GM12872 (cell line): ENCODE results near the gene PUS1.

Experiments
- TF ChIP-seq, protein P1 (sequence below): IDR thresholded peaks from 3 replicates; pipeline ENCODE4 v1.5.1; 2011; ENCODE audit warnings: low read depth, mild to moderate bottlenecking, low read length, moderate library complexity; ENCODE audit not compliant: insufficient read depth

PUS1 gene

DNA sequence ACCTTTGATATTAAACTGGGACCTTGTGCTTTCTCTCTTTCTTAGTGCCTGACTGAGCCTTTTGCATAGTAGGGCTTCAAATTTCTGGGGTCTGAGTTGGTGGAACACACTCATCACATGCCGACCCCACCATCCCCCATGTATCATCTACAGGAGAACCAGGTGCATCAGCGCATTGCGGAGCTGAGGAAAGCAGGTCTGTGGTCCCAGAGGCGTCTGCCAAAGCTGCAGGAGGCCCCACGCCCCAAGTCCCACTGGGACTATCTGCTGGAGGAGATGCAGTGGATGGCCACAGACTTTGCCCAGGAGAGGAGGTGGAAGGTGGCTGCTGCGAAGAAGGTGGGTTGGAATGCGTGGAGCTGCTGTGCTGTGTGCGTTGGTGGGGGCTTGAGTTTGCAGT, 58.5 kb downstream of the PUS1 start:
- TF ChIP-seq, protein P1, sequence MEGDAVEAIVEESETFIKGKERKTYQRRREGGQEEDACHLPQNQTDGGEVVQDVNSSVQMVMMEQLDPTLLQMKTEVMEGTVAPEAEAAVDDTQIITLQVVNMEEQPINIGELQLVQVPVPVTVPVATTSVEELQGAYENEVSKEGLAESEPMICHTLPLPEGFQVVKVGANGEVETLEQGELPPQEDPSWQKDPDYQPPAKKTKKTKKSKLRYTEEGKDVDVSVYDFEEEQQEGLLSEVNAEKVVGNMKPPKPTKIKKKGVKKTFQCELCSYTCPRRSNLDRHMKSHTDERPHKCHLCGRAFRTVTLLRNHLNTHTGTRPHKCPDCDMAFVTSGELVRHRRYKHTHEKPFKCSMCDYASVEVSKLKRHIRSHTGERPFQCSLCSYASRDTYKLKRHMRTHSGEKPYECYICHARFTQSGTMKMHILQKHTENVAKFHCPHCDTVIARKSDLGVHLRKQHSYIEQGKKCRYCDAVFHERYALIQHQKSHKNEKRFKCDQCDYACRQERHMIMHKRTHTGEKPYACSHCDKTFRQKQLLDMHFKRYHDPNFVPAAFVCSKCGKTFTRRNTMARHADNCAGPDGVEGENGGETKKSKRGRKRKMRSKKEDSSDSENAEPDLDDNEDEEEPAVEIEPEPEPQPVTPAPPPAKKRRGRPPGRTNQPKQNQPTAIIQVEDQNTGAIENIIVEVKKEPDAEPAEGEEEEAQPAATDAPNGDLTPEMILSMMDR: no peak

DNA sequence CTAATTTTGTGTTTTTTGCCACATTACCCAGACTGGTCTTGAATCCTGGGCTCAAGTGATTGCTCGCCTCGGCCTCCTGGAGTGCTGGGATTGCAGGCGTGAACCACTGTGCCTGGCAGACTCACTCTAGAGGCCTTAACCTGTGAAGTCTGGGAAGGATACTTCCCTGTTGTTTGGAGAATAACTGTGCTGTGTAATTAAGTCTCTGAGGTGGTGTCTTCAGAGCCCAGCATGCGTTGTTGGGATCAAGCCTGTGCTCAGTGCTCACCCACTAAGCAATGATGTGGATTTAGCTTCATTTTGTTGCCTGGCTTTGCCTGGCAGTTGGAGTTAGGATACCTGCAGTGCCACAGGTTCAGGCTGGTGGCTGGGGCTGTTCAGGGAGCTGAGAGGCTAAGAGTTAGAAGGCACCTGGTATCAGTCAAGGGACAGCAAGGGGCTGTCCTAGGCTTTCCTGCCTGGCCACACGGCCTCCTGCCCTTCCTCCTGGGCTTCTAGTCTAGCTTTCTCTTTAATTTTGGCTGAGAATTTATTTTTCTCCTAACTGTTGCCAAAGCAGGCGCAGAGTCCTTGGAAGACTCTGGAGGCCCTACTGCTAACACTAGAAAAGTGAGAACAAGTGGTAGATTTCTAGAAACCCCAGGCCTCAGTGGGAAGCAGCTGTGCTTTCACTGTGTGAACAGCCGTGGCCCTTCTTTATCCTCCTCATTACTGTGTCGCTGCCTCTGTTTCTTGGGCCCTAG, 59.1 kb downstream of the PUS1 start:
- TF ChIP-seq, protein P1: no peak

DNA sequence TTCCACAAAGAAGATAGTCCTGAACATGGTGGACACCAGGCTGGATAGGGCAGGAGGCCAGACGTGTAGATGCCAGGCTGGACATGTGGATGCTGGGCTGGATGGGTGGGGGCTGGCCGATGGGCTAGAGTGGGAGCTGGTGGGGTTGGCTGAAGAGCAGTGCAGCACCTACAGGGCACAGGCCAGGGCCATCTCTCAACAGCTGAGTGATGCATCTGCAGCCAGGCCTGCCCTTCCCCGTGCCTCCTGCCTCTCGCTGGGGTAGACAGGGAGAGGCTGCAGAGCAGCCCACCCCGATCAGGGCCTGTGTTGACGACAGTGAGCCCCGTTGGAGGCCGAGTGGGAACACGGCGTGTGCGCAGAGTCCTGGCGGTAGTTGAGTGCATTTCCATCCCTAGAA, 59.9 kb downstream of the PUS1 start:
- TF ChIP-seq, protein P1: no peak

DNA sequence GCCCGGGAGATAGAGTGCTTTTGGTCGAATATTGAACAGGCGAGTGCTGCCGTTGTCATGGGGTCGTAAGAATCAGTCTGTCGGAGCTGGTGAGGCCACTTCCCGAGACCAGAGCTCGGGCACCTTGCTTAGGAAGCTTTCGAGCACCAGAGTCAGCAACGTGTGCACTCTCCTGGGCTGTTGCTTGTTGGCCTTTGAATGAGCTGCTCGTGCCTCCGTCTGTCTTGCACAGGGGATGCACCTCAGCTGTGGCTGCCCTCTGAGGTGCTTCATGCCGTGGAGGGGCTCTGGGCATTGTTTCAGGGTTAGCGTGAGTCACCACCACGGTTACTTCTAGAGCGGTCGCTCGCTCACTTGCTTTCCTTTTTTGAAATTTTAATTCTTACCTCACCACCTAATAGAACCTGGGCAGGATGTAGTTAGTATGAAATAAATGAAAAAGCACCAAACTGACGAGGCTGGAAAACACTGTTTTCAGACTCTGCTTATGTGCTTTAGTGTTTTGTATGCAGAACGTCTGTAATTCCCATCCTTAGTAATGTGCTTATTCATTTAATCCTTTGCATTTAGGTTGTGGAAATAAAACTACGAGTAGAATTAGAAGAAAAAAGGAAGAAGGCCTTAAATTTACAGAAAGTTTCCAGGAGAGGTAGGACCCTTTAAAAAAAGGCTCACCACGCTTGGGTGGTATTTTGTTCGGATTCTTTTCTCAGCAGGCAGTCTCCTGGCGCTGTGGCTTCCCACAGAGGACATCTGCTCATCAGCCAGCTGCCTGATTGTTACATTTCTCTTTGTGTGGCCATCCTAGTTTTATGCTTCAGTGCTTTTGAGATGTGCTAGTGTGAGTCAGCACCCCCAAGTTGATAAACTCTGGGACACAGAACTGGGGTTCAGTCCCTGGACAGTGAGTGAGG, 61.2 kb downstream of the PUS1 start:
- TF ChIP-seq, protein P1: no peak

DNA sequence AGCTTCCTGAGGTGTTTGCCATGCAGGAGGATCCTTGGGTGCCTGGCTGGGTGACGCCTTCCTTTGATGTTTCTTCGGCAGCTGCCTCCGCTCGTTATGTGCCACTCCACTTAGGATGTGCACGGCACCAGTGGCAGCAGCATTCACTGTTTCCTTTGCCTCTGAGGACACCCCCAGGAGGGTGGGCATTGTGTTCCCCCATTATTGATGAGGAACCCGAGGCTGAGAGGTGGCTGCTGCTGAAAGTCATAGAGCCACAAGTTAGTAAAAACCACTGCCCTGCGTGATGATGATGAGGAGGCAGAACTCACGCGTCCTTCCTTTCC, 61.9 kb downstream of the PUS1 start:
- TF ChIP-seq, protein P1: no peak

DNA sequence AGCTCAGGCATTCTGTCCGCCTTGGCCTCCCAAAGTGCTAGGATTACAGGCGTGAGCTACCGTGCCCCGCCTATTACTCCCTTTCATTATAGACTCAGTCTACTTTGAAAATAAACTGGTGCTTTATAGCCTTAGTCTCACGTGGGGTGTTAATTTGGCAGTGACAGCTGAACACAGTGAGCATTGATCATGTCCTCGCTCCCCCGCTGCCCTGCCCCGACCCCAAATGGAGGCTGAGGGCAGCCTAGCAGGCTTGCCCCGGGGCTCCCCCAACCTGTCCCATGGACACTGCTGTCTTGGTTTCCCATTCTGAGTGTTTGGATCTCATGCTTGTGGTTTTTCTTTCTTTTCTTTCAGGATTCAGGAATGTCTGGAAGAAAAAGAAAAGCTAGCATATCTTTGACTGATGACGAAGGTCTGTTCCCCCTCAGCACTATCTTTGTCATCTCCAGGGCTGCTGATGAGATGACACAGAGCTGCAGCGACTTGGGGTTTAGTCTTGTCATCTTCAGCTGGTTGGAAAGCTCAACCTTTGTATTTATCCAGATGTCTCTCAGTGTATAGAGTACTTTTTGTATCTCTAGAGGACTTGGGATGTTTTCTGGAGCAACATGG, 62.8 kb downstream of the PUS1 start:
- TF ChIP-seq, protein P1: no peak

DNA sequence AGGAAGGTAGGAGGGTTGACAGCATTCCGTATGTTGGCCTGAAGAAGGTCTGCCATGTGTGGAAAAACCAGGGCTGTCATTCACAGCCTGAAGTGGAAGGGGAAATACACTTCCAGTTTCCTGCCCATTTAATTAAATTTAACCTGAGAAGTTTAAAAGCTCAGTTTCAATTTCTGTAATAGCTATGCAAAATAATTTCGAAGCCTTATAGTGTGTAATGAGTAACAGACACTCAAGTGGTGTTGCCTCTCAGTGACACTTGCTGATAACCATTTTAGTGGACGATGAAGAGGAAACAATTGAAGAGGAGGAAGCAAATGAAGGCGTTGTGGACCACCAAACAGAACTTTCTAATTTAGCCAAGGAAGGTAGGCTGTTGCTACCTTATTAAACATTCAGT, 65.5 kb downstream of the PUS1 start:
- TF ChIP-seq, protein P1: no peak
